SU-DHL-6 (cell line): ENCODE results near the gene ATP13A3.

Source experiments
- EZH2phosphoT487 ChIP-seq: fragments of 200-600 bp; sonication (generic), shearing (Covaris generic); conservative IDR thresholded peaks from 2 replicates; pipeline ENCODE4 v1.6.1; 2018; ENCODE audit warnings: mild to moderate bottlenecking, antibody characterized with exemption, low read length, moderate library complexity, mixed read lengths
- TF ChIP-seq, protein P1 (sequence below): fragments of 200-600 bp; sonication (generic); IDR thresholded peaks from one replicate; pipeline ENCODE4 v1.5.1; 2017; ENCODE audit warnings: antibody characterized with exemption, mild to moderate bottlenecking, low read length, moderate library complexity; ENCODE audit not compliant: insufficient read depth, poor library complexity, severe bottlenecking

DNA sequence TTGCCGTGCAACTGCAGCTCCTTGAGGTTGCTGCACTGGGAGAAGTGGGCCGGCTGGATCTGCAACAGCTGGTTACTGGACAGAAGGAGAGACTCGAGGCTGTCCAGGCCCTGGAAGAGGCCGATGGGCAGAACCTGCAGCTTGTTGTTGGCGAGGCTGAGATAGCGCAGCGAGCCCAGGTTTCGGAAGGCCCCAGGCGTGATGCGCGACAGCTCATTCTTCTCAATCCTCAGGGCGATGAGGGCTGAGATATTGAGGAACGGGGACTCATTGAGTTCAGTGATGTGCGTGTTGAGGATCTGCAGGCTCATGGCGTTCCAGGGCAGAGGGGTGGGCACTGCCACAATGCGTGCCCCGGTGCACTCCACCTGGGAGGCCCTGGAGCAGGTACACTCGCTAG, 126.2 kb downstream of the ATP13A3 start:
- TF ChIP-seq, protein P1, sequence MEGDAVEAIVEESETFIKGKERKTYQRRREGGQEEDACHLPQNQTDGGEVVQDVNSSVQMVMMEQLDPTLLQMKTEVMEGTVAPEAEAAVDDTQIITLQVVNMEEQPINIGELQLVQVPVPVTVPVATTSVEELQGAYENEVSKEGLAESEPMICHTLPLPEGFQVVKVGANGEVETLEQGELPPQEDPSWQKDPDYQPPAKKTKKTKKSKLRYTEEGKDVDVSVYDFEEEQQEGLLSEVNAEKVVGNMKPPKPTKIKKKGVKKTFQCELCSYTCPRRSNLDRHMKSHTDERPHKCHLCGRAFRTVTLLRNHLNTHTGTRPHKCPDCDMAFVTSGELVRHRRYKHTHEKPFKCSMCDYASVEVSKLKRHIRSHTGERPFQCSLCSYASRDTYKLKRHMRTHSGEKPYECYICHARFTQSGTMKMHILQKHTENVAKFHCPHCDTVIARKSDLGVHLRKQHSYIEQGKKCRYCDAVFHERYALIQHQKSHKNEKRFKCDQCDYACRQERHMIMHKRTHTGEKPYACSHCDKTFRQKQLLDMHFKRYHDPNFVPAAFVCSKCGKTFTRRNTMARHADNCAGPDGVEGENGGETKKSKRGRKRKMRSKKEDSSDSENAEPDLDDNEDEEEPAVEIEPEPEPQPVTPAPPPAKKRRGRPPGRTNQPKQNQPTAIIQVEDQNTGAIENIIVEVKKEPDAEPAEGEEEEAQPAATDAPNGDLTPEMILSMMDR, result no peak
- TF ChIP-seq EZH2phosphoT487, result no peak
